ENCODE measurements around the gene GMPPB.
"Not testable (repeated sequence)": the region's sequence is repeated elsewhere in the genome, so short reads cannot be mapped to it uniquely, and the experiment has no call there.

The GMPPB gene

DNA sequence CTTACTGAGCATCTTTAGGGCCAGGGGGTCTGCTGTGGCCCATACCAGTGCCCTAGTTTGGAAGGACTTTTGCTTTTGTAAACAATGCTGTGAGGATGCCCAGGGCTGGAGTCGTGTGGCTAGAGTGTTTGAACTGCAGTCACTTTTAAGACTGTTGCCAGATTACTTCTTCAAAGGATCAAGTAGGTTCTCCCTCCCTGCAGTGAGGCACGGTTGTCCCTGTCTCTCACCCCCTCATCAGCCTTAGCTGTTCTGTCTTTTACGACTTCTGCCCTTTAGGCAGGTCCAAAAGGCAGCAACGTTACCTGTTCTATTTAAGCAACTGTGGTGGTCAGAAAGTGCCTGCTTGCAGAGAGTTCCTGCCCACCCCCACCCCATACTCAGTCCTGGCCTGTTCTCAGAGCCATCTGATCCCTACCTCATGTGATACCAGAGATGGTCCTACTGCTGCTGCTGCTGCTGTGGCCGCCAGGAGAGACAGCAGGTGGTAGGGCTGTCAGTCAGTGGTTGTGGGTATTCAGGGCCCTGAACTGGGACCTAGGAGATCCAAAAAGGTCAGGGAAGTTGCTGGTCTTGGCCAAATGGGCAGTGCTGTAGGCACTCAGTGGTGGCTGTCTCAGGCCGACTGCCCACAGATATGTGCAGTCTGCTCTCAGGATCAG lies 29.2 kb downstream of the GMPPB start:
- ATAC-seq, H3K4me3 Mint-ChIP-seq, H3K9me3 Mint-ChIP-seq, H3K27me3 Mint-ChIP-seq, H3K27ac Mint-ChIP-seq: not testable (repeated sequence)
- Mint-ChIP-seq H3K4me1 (peaks cover 22% of the 10 kb centered on the region), H3K36me3 (peaks cover 14% of the 10 kb centered on the region)

GRCh38 chr3:49691481-49691880 lies 32.3 kb downstream of the GMPPB start:
- not testable (repeated sequence) for ATAC-seq, H3K9me3 Mint-ChIP-seq, H3K4me3 Mint-ChIP-seq, H3K27me3 Mint-ChIP-seq, H3K36me3 Mint-ChIP-seq, H3K27ac Mint-ChIP-seq
- peaks cover 44% of the 10 kb centered on the region for H3K4me1 Mint-ChIP-seq

DNA sequence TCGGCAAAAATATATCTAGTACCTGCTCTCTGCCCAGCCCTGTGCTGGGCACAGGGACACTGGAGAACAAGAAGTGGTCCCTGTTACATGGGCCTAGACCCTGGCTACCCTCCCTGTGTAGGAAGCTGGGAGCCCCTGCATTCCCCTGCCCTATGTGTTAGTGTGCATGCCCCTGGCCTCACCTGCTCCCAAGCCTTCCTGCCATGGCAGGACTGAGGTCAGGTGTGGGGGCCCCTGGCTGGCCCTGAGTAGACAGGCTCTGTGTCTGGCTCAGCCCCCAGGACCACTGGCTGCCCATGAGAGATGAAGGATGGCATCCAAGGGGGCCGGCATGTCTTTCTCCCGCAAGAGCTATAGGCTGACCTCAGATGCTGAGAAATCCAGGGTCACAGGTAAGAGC lies 32.9 kb downstream of the GMPPB start:
- peaks cover 44% of the 10 kb centered on the region for H3K4me1 Mint-ChIP-seq
- H3K27me3 Mint-ChIP-seq, H3K9me3 Mint-ChIP-seq, H3K36me3 Mint-ChIP-seq, ATAC-seq, H3K27ac Mint-ChIP-seq: not testable (repeated sequence)
- H3K4me3 Mint-ChIP-seq, result peak overlapping the region; percentile 10

DNA sequence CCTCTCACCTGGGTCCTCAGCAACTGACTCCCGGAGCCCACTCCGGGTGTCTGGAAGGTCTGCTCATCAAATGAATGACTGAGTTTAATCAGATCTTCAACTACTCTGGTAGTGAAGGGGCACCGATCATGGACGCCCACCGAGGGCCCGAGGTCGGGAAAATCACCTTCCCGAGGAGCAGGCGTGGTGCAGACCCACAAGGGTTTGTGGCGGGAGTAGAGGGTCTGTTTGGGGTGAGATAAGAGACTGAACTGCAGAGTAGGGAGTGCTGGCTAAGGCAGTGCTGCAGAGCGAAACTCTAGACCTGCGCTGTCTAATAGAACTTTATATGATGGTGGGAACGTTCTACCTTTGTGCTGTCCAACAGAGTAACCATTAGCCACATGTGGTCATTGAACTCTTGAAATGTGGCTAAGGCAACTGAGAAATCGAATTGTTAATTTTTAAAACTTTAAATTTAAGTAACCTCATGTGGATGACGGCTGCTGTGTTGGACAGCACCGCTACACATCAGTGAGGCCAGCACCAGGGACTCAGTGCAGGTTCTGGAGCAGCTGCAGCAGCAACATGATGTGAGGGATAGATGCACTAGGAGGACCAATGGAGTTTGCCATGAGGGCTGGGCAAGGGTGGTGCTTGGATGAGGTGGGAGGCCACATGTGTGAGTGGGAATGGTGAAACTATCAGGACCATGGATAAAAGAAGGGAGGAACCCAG lies 33.7 kb downstream of the GMPPB start:
- H3K9me3 Mint-ChIP-seq, ATAC-seq, H3K27me3 Mint-ChIP-seq, H3K36me3 Mint-ChIP-seq: not testable (repeated sequence)
- peaks cover 44% of the 10 kb centered on the region for H3K4me1 Mint-ChIP-seq
- H3K4me3 Mint-ChIP-seq, result peak overlapping the region; percentile 98
- peak overlapping the region; percentile 89 for H3K27ac Mint-ChIP-seq

GRCh38 chr3:49689046-49689907 lies 34.5 kb downstream of the GMPPB start, which contains the start of the genes MST1 and RNF123:
Gene MST1, minus strand, starts transcription at chr3:49689474. Its CDS starts 783 bp downstream, at chr3:49688691.
Gene RNF123, plus strand, starts transcription at chr3:49689557. Its CDS starts 1,609 bp downstream, at chr3:49691166.
- peaks cover 44% of the 10 kb centered on the region for H3K4me1 Mint-ChIP-seq
- H3K27me3 Mint-ChIP-seq, result peaks cover 7% of the 10 kb centered on the region
- H3K4me3 Mint-ChIP-seq, result peak within 1 kb of the TSS; percentile 98
- no peaks in the 10 kb centered on the region for H3K9me3 Mint-ChIP-seq
- peaks cover 17% of the 10 kb centered on the region for H3K36me3 Mint-ChIP-seq
- peak within 1 kb of the TSS; percentile 89 for H3K27ac Mint-ChIP-seq
- peak; percentile 82 for ATAC-seq

GRCh38 chr3:49688338-49689045 lies 35.3 kb downstream of the GMPPB start:
- Mint-ChIP-seq H3K27ac (peak overlapping the region; percentile 89), H3K36me3 (peaks cover 22% of the 10 kb centered on the region), H3K4me1 (peaks cover 44% of the 10 kb centered on the region), H3K4me3 (peak overlapping the region; percentile 98)
- peak; percentile 3 for ATAC-seq
- not testable (repeated sequence) for H3K9me3 Mint-ChIP-seq, H3K27me3 Mint-ChIP-seq

- H3K9me3 Mint-ChIP-seq, ATAC-seq, H3K27me3 Mint-ChIP-seq, H3K27ac Mint-ChIP-seq, H3K4me3 Mint-ChIP-seq: not testable (repeated sequence)
- H3K36me3 Mint-ChIP-seq, result peaks cover 30% of the 10 kb centered on the region
- H3K4me1 Mint-ChIP-seq, result peaks cover 44% of the 10 kb centered on the region
Measured at GRCh38 chr3:49687424-49687795, 36.3 kb downstream of the GMPPB start.

- Mint-ChIP-seq H3K4me1 (peaks cover 44% of the 10 kb centered on the region), H3K36me3 (peaks cover 34% of the 10 kb centered on the region), H3K4me3 (peak overlapping the region; percentile 46)
- H3K27ac Mint-ChIP-seq, H3K27me3 Mint-ChIP-seq, H3K9me3 Mint-ChIP-seq: not testable (repeated sequence)
- ATAC-seq, result peak; percentile 22
Measured at GRCh38 chr3:49686769-49687423, 36.9 kb downstream of the GMPPB start.

GRCh38 chr3:49686346-49686745 lies 37.4 kb downstream of the GMPPB start:
- not testable (repeated sequence) for H3K27me3 Mint-ChIP-seq, H3K9me3 Mint-ChIP-seq, H3K27ac Mint-ChIP-seq
- peak overlapping the region; percentile 68 for H3K4me3 Mint-ChIP-seq
- ATAC-seq, result peak; percentile 2
- peaks cover 36% of the 10 kb centered on the region for H3K36me3 Mint-ChIP-seq
- peaks cover 40% of the 10 kb centered on the region for H3K4me1 Mint-ChIP-seq

DNA sequence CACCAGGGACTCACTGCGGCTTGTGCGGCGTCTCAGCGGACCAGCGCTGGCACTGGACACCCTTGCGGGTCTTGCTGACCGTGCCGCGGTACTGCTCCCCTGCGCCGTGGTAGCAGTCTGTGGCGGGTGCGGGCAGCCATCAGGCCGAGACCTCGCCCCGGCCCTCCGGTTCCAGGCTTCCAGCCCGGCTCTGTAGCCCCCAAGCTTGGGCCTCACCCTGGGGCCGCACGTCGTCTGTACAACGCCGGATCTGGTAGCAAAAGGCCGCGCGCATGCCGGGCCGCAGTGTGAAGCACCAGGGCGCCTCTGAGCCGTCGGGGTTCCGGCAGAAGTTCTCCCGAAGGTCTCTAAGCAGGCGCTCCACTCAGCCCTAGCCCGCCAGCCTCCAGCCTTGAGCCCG lies 37.9 kb downstream of the GMPPB start:
- not testable (repeated sequence) for H3K27ac Mint-ChIP-seq, ATAC-seq, H3K27me3 Mint-ChIP-seq, H3K4me3 Mint-ChIP-seq, H3K9me3 Mint-ChIP-seq
- H3K4me1 Mint-ChIP-seq, result peaks cover 38% of the 10 kb centered on the region
- peaks cover 38% of the 10 kb centered on the region for H3K36me3 Mint-ChIP-seq

DNA sequence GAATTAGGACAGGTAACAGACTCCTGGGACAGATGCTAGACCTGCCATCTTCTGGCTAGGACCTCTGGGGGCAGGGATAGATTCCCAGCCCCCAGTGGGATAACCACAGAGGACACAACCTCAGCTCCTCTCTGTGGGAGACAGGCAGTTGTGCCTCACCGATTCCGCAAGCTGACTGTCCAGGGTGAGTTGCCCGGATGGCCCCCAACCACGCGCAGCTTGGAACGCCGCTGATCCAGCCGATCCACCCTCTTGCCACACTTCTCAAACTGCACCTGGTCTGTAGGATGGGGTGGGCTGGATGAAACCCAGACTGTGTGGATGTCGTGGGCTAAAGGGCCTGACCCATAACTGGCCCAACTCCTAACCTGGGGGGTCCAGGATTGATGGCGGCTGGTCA lies 38.6 kb downstream of the GMPPB start:
- H3K4me1 Mint-ChIP-seq, result peaks cover 38% of the 10 kb centered on the region
- not testable (repeated sequence) for H3K4me3 Mint-ChIP-seq, H3K27ac Mint-ChIP-seq

DNA sequence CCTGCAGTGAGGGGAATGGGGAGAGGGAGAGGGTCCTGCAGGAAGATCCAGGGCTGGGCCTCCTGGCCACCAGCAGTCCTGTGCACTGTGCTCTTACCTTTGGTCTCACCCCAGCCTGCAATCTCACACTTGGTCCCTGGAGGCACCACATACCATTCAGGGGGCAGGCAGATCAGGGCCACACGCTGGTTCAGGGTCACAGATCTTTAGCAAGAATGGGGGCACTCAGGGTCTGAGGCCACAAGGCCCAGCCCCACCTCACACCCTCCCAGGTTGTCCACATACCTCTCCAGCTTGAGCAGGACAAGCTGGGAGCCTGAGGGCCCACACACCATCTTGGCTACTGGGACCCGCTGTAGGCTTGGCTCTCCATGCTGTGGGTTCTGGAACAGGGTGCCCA lies 39.3 kb downstream of the GMPPB start:
- peaks cover 34% of the 10 kb centered on the region for H3K4me1 Mint-ChIP-seq
- H3K27me3 Mint-ChIP-seq, H3K4me3 Mint-ChIP-seq, ATAC-seq, H3K9me3 Mint-ChIP-seq, H3K27ac Mint-ChIP-seq: not testable (repeated sequence)
- peaks cover 51% of the 10 kb centered on the region for H3K36me3 Mint-ChIP-seq

More for the DNA sequence above, 38.6 kb downstream of the GMPPB start:
- H3K9me3 Mint-ChIP-seq, H3K27me3 Mint-ChIP-seq, ATAC-seq: not testable (repeated sequence)
- peaks cover 45% of the 10 kb centered on the region for H3K36me3 Mint-ChIP-seq

GRCh38 chr3:49683162-49683561 lies 40.6 kb downstream of the GMPPB start:
- Mint-ChIP-seq H3K36me3 (peaks cover 58% of the 10 kb centered on the region), H3K27me3 (peaks cover 7% of the 10 kb centered on the region), H3K9me3 (no peaks in the 10 kb centered on the region), H3K4me1 (peaks cover 21% of the 10 kb centered on the region), H3K27ac (no peak overlapping the region), H3K4me3 (no peak overlapping the region)
- ATAC-seq, result no peak

DNA sequence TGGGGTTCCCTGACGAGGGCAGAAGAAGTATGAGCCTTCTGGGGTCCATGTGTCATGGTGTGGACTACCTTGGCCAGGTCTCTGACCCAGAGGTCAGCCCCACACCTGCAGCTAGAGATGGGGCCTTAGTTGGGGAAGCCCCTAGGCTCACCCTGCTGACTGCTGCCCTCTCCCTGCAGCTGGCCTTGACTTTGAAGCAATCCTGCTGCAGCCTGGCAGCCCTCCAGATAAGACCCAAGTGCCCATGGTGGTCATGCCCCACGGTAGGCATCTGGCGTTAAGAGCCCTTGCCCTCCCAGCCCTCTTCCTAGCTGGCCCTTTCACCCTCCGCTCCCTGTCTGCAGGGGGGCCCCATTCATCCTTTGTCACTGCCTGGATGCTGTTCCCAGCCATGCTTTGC lies 42.2 kb downstream of the GMPPB start:
- Mint-ChIP-seq H3K4me3 (no peak overlapping the region), H3K9me3 (no peaks in the 10 kb centered on the region), H3K4me1 (peaks cover 18% of the 10 kb centered on the region), H3K27me3 (peaks cover 7% of the 10 kb centered on the region), H3K36me3 (peaks cover 71% of the 10 kb centered on the region), H3K27ac (no peak overlapping the region)
- no peak for ATAC-seq
